ENCODE results near the gene FGD3.

FGD3 gene

DNA sequence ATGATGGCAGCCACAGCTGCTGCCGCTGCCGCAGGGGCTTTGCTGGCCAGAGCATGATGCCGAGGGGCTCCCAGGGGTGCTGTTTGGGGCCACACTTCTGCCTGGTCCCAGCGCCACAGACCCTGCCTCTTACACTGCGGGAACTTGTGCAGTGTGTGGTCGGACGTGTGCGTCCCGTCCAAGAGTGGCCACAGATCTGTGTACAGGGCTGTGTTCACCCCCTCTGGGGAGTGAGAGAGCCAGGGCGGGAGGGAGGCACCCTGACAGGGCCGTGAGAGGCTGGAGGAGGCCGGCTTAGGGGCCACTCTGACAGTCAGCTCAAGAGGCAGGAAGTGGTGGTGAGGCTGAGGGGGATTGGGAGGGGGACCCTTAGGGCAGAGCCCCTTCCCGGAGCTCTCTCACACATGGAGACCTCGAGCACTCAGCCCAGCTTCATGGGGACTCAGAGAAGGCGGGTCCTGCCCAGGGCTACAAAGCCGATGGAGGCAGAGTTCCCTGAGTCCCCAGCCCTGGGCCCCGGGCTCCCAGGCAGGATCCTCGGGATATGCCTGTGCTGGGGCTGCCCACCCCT lies 135.6 kb downstream of the FGD3 start:
- no peak for DNase-seq

DNA sequence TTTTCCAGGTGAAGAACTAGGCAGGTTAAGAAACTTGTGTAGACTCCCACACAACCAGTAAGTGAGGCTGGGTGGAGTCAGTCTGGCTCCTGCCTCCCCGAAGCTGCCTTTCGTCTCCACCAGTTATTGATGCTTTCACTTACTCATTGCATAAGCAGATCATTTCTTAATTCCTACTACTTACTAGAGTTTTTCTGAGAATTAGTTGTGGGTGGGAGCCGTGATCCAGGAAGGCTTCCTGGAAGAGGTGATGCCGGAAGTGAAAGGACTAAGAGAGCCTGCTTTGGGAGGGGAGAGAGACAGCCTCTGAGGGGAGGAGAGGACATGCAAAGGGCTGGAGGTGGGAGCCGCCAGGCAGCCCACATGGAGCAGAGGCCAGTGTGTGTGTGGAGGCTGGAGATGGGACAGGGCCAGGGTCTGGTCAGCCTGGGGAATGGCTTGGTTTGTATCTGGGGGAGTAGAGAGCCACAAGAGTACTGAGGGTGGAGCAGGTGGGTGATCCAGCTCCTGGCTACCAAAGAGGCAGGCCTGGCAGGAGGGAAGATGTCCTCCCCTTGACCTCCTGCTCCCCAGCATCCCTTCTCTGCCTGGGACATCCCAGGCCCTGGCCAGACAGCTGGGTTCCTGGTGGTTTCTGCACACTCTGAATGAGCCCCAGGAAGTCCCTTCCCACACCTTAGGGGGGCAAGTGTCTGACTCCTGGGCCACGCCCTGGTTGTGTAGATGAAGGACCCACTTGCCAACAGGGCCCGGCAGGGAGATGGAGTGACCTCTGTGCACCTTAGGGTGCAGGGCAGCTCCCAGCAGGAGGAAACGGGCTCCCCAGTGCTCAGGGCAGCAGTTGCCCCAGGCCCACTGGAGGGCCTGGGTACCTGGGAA lies 136.5 kb downstream of the FGD3 start:
- no peak for DNase-seq

DNA sequence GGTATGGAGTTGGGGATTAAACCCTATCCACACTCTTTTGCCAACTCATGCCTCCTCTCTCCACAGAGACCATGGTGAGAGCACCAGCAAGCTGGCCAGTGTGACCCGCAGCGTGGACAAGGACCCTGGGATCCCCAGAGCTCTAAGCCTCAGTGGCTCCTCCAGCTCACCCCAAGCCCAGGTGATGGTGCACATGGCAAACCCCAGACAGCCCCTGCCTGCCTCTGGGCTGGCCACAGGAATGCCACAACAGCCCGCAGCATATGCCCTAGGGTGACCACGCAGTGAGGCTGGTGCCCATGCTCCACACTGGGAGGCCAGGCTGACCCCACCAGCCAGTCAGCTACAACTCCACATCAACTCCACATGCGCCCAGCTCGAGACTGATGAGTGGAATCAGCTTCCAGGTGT lies 137.2 kb downstream of the FGD3 start:
- DNase-seq = no peak

DNA sequence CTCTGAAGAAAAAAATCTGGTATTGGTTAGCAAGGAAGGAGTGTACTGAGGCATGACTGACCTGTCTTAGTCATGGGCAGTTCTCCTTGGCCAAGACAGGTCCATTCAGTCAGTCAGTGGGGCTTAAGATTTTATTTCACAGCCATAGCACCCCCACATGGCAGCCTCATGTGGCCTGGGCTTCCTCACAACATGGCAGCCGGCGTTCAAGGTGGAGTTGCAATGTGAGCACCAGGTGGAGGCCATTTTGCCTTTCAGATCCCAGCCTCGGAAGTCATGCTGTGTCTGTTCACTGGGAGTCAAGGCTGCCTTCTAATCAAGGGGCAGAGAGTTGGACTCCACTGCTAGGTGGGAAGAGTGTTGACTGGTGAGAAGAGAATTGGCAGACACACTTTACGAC lies 138.4 kb downstream of the FGD3 start:
- DNase-seq = no peak
